Inferior parietal cortex (tissue), 1 donor: Measurements from ENCODE around the gene EXD2.
"Not testable (repeated sequence)": the region's sequence is repeated elsewhere in the genome, so short reads cannot be mapped to it uniquely, and the experiment has no call there.

Experiments
- DNase-seq: peaks from one replicate; pipeline ENCODE4 v3.0.0-alpha.2; 2016; ENCODE audit errors: extremely low spot score

The EXD2 gene

DNA sequence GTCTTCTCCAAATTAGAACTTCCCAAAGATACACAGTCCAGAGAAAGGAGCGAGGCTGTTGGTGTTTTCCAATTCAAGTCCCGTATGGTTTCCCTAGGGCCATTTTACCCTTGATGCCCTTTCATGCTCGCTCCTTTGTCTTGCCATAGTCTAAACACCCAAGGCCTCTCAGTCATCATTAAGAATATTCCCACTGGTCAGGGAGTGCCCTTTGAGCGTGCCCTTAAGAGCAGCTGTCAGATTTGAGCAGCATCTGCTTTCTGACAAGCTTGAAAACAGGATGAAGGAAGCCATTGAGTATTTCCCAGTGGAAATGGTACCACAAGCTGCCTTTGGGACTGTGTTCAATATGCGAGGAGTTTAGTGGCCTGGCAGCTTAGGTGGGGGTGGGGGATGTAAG lies 58.3 kb downstream of the EXD2 start:
- no peak for DNase-seq

- DNase-seq: no peak
Observed at GRCh38 chr14:69252851-69253250, 61.6 kb downstream of the EXD2 start.

DNA sequence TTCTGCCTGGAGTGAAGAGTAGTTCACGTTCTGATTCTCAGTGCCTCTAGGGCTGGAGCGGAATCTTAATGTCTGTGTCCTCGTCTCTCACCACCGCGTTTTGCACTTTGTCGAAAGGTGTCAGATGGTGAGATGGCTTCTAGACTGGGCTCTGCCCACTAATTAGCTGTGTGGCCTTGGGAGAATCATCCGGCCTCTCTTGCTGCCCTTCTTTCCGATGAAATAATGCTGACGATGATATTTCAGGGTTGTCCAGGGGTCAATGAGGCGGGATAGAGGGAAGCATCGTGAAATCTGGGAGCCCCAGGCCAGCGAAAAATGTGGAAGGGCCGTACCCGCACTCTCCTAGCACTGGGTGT lies 67.8 kb downstream of the EXD2 start:
- DNase-seq: no peak

DNA sequence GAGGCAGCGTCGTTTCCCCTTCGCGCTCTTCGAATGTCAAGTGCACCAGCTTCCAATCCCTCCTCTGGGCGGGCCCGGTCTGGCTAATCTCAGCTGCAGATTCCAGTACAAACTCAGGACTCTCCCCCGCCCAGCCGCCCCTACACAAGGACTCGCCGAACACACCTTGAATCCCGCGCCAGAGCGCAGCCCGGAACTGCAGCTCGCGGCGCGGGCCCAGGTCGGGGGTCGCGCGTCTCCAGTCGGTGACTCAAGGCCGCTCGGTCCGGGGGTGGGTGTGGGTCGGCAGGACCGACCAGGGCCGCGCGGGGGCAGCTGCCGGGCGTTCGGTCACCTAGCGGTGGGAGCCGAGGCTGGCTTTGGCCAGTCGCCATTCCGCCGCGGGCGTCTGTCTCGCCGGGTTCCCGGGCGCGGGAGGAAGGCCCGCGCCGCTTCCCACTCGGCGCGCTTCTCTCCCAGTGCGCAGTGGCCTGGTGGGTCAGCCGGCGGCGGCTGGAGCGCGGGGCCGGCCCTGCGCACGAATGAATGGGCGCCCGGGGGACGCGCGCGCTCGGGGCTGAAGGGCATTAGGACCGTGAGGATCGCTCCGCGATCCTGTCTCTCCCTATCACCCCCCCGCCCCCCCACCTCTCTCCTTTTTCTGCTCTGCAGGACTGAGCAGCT lies 68.4 kb downstream of the EXD2 start, which contains the start of gene GALNT16:
Gene GALNT16, plus strand, starts transcription at position 632 of the 663 bp plus-strand sequence. CDS start 133 bp downstream, outside the sequence.
- DNase-seq: no peak

GRCh38 chr14:69260190-69260860 lies 69.0 kb downstream of the EXD2 start:
- no peak for DNase-seq

DNA sequence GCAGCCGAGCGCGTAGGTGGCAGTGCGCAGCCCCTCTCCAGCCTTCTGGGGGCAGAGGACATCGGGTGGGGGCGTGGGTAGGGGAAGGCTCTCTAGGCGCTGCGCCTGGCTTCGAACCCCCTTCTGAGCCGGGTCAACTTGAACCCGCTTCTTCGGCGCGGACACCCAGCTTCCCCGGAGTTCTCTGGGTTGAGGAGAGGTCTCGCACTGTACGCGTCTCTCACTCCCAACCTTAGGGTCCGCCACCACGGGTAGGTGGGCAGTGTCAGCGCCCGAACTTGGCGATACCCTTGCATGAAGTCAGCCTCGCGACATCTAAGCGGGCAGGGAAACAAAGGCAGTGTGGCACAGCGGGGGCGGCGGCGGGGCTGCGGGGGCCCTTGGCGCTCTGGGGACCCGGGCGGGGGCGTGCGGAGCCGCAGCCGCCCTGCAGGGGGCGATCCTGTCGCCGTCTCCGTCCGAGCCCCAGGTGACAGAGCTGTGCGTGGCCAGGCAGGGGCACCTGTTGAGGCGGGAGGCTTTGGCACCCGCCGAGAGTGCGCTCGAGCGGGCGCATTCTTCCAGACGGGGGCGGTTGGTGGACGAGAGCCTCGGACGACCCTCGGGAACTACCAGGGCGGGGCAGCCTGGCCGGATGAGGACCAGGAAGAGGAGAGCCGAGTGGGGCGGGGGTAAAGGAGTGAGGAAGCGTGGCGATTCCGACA lies 69.7 kb downstream of the EXD2 start:
- no peak for DNase-seq

DNA sequence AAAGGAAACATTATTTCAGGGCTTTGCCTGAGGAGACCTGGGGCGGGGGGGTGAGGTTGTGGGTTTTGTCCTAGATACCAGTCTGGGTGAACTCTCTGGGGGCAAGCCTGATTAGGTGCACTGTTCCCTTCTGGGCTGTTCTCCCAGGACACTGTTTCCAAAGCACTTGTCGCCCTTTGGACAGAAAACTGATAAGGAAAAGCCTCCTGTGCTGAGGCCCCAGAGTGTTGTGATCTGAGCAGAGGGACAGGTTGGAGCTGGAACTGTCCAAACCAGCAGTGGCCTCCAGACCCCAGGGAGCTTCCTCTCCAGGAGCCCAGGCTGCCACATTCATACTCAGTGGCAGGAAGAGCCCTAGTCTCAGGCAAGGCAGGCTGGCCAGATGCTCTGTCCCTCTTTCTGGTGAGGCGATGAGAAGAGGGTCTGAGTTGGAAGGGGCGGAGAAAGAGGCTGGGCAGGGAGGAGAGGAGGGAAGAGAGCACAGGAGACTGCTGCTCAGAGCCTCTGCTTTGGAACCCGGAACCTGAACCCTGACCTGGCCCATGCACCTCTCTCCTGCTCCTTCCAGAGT lies 70.5 kb downstream of the EXD2 start:
- DNase-seq: no peak

GRCh38 chr14:69262516-69262915 lies 71.2 kb downstream of the EXD2 start:
- no peak for DNase-seq

- DNase-seq: no peak
Observed at GRCh38 chr14:69263364-69263763, 72.1 kb downstream of the EXD2 start.

DNA sequence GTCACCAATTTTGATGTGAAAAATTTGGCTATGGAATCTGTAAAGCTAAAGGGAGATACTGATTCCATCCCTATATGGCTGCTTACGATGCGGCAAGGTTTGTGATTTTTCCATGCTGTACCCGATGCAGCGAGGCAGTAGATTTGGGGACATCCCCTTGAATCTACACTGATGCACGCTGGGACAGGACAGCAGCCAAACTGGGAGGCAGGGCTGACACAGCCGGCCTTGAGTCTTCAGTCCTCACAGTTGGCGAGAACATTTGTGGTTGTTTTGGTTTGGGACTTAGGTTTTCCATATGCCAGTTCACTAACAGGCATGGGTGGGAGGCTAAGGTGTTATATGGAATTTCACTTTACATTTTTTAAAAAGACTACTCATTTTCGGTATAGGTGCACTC lies 72.5 kb downstream of the EXD2 start:
- no peak for DNase-seq

- DNase-seq: no peak
Observed at GRCh38 chr14:69266572-69267345, 75.5 kb downstream of the EXD2 start.

DNA sequence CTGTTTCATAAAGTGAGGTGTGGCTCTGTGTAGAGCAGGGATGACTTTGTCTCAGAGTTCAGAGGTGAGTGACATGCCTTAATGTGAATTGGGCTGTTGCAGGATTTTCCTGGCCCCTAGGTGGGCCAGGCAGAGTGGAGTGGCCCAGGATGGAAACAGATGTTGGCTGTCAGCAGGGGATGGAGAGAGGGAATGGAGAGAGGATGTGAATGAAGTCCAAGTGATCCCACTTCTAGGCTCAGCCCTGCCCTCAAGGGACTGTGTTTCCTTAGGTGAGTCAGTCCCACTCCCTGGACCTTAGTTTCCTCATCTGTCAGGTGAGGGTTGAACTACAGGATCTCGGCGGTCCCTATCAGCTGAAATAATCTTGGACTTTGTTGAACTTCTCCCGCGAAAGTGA lies 76.2 kb downstream of the EXD2 start:
- no peak for DNase-seq

DNA sequence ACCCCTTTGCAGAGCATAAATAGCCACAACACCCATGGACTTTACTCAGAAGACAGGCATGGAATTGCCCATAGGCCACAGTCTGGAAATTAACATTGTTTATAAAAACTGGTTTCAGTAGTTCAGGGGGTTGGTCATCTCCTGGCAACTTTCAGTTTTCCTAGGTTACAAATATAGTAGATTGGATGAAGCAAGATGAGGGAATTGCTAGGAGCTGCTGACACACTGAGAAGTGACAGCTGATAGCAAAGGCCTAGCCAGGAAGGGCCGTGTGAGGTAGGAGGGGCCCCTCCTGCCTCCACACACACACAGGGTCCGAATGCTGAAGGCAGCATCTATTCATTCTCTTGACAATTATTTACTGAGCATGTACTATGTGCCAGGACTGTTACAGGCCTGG lies 76.9 kb downstream of the EXD2 start:
- DNase-seq: no peak

GRCh38 chr14:69268763-69269162 lies 77.5 kb downstream of the EXD2 start:
- no peak for DNase-seq

DNA sequence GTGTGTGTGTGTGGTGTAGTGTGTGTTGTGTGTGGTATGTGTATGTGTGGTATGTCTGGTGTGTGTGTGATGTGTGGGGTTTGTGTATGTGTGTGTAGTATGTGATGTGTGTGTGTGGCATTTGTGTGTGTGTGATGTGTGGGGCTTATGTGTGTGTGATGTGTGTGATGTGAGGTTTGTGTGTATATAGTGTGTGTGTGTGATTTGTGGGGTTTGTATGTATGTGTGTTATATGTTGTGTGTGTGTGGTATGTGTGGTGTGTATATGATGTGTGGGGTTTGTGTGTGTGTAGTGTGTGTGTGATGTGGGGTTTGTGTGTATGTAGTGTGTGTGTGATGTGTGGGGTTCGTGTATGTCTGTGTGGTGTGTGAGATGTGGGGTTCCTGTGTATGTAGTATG lies 78.1 kb downstream of the EXD2 start:
- DNase-seq: no peak

DNA sequence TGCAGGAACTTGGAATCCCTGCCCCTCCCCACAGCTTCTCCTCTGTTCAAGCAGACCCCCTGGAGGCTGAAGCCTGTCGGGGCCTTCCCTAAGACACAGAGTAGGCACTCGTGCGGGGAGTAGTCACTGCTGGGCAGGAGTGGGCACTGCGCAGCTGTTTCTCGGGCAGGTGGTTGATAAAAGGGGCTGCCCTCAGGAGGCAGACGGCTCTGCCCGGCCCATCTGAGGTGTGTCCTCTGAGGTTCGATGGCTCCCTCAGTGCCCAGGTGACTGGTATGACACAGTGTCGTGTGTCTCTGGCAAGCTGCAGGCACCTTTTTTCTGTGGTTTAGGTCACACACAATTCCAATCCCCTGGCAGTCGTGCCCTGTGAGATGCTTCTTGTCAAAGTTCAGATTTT lies 78.8 kb downstream of the EXD2 start:
- no peak for DNase-seq

DNA sequence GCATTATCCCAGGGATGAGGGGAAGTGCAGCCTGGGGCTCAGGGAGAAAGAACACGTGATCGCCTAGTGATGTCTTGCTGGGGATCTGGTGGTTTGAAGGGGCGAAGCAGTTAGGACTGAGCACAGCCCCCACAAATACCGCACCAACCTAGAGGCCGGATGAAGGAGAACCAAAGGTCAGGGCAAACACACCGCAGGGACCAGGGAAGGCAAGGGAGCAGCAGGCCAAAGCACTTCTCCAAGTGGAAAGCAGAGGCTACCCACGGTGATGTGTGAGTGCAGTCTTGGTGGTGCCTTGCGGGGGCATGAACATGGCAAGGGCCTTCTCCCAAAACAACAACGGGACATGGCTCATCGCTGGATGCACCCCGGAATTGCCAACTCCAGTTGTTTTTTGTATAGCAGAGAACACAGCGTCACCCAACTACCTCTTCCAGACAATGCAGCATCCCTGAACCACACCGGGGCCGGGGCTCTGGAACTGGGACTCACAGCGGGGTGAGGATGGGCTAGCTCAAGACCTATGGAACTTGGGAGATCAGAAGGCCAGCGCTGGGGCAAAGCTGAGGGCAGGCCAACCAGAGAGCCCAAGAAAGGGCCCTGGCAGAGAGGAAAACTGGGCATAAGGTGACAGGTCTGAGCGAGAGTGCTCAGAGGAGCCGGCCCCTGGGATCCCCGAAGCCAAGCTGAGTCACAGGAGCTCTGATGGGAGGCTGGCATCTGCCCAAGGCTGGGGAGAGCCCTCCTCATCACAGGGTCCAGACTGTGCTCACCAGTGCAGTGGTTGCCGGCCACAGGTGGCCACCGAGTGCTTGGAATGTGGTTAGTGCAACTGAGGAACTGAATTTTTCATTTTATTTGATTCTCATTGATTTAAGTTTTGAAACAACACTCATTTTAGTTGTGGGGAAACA lies 79.8 kb downstream of the EXD2 start:
- DNase-seq: no peak

GRCh38 chr14:69274321-69274720 lies 83.0 kb downstream of the EXD2 start:
- no peak for DNase-seq

DNA sequence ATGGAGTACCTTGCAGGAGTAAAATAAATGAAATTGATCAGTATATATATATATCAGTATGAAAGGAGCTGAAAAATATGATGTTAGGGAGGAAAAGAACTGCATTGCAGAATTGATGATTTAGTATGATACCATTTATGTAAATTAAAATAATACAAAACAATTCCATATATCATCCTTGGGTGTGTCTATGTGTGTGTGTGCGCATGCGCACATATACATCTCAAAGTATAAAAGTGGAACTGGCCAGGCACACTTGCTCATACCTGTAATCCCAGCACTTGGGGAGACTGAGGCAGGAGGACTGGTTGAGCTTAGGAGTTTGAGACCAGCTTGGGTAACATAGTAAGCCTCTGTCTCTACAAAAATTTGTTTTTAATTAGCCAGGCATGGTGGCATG lies 84.0 kb downstream of the EXD2 start:
- DNase-seq: no peak

- DNase-seq: not testable (repeated sequence)
Observed at GRCh38 chr14:69277356-69277755, 86.1 kb downstream of the EXD2 start.

- no peak for DNase-seq
Observed at GRCh38 chr14:69280746-69281291, 89.5 kb downstream of the EXD2 start.
